GM12891 (cell line): Measurements from ENCODE around the gene TMEM186.

Experiments used
- DNase-seq: peaks from one replicate; pipeline ENCODE4 v3.0.0; 2011; ENCODE audit warnings: low spot score; ENCODE audit not compliant: insufficient read length
- FAIRE-seq: peaks from 2 replicates; lab custom pipeline; 2011; peaks lifted over from hg19 to GRCh38; lab: Jason Lieb, UNC
- PAX5 ChIP-seq: IDR thresholded peaks from 2 replicates; pipeline ENCODE4 v1.6.1; 2011; ENCODE audit warnings: low read length, moderate library complexity, mild to moderate bottlenecking; ENCODE audit not compliant: insufficient read depth, severe bottlenecking
- POLR2A ChIP-seq: IDR thresholded peaks from 2 replicates; pipeline ENCODE4 v1.6.1; 2011; ENCODE audit warnings: low read depth, low read length, control low read depth
- POLR2AphosphoS5 ChIP-seq: IDR thresholded peaks from 2 replicates; pipeline ENCODE4 v1.6.1; 2011; ENCODE audit warnings: low read depth, low read length, control low read depth
- POU2F2 ChIP-seq: IDR thresholded peaks from 2 replicates; pipeline ENCODE4 v1.6.1; 2011; ENCODE audit warnings: low read depth, mild to moderate bottlenecking, control low read depth, low read length, moderate library complexity
- SPI1 ChIP-seq: IDR thresholded peaks from 2 replicates; pipeline ENCODE4 v1.6.1; 2011; ENCODE audit warnings: low read depth, low read length, control low read depth
- TAF1 ChIP-seq: IDR thresholded peaks from 2 replicates; pipeline ENCODE4 v1.6.1; 2011; ENCODE audit warnings: low read depth, low read length, control low read depth

The TMEM186 gene

DNA sequence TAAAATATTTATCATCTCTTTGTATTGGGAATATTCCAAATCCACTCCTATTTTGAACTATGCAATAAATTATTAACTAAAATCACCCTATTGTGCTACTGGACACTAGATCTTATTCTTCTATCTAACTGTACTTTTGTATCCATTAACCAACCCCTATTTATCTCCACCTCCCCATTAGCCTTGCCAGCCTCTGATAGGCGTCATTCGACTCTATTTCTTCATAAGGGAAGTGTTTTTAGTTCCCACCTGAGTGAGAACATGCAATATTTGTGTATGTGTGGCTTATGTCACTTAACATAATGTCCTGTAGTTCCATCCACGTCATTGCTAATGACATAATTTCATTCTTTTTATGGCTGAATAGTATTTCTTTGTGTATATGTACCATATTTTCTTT is 23.9 kb downstream of the TMEM186 start:
- no peak for FAIRE-seq
- TF ChIP-seq POU2F2 (no peak), POLR2AphosphoS5 (no peak), POLR2A (no peak), PAX5 (no peak), SPI1 (no peak), TAF1 (no peak)
- DNase-seq = no peak

DNA sequence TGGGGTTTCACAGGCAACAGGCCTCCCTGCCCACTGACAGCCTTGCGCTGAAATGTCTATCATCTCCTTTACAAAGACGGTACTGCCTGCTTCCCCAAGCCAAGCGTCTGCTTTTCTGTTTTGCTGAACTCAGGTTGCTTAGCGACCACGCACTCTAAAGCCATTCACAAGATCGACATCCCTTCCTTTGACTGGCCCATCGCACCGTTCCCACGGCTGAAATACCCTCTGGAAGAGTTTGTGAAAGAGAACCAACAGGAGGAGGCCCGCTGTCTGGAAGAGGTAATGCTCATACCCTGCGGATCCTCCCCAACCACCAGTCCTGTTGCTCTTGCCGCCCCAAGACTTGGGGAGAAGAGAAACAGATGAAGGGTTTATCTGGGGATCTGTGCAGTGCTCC is 28.7 kb downstream of the TMEM186 start:
- no peak for TF ChIP-seq SPI1
- no peak for TF ChIP-seq POU2F2
- TF ChIP-seq PAX5 = no peak
- no peak for TF ChIP-seq TAF1
- no peak for TF ChIP-seq POLR2AphosphoS5
- TF ChIP-seq POLR2A = no peak
- FAIRE-seq (no peak), DNase-seq (no peak)

DNA sequence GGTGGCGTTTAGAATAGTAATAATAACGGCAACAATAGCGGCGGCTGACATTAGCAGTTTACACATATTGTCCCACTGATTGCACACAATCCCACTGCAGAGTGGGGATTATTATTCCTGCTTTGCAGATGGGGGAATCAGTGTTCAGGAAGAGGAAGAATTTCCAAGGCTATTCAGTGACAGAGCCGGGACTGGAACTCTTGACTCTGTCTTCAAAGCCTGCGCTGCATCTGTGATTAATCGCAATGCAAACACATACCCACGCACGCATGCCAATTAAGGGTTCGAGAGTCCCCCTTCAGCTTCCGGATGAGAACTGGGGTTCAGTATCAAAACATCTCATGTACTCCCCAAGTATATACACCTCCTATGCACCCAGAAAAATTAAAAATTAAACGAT is 29.2 kb downstream of the TMEM186 start:
- TF ChIP-seq SPI1 = no peak
- no peak for FAIRE-seq
- no peak for DNase-seq

DNA sequence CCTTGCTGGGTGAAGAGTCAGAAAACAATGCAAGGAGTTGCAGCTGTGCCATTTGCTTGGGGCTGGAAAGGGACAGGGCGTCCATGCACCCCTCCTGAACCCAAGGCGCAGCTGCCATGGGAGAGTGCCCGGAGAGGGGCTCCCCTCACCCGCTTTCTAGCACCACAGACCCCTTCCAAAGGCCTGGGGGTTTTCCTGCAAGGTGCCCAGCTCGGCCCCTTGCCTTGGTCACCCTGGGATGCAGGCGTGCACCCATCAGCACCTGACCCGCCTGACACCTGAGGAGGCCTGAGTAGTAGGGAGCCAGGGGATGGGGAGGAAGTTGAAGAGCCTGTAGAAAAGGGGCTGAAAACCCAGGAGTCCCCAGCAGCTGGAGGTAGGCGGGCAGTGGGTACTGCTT is 30.3 kb downstream of the TMEM186 start:
- DNase-seq = no peak
- no peak for TF ChIP-seq TAF1
- TF ChIP-seq PAX5 = no peak
- TF ChIP-seq POLR2A = no peak
- no peak for TF ChIP-seq POLR2AphosphoS5
- no peak for TF ChIP-seq SPI1
- no peak for TF ChIP-seq POU2F2
- no peak for FAIRE-seq

DNA sequence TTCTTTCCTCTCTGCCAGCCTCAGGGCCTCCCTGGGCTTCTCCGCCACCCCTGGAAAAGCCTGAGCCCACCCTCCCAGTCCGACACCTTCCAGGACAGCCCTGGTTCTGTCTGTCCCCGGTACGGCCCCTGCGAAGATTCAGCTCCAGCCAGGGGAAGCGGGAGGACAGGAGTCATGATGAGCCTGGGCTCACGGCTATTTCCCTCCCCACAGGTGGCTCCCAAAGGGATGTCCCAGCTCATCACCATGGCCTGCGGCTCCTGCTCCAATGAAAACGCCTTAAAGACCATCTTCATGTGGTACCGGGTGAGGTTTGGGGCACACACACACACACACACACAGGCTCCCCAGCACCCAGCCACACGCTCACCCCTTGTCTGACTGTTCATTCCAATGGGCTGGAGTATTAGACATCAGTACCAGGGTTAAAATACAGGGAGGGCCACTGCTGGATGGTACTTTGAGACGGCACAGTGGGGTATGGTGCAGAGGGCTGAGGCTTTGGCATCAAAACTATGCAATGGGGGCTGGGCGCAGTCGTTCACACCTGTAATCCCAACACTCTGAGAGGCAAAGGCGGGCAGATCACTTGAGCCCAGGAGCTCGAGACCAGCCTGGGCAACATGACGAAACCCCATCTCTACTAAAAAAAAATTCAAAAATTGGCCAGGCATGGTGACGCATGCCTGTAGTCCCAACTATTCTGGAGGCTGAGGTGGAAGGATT is 32.8 kb downstream of the TMEM186 start:
- FAIRE-seq = no peak
- DNase-seq = no peak
- TF ChIP-seq SPI1 = no peak
- no peak for TF ChIP-seq POLR2AphosphoS5
- no peak for TF ChIP-seq POU2F2
- TF ChIP-seq TAF1 = no peak
- no peak for TF ChIP-seq PAX5
- no peak for TF ChIP-seq POLR2A

DNA sequence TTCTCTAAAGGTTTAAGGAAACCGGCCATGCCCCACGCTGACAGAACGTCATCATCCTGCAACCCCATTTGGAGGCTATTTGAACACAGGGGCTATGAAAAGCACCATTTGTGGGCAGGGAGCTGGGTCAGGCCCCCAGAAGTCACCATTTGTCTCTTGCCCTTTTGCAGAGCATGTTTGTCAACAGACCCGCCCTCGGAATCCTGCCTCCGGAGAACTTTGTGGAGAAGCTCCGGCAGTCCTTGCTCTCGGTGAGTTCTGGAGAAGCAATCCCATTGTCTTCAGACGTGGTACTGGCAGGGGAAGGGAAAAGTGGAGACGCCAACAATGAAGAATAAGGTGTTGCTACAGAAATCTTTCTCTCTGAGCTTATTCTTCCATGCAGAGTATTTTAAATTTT is 33.5 kb downstream of the TMEM186 start:
- FAIRE-seq (no peak), DNase-seq (no peak)
- TF ChIP-seq POU2F2 = no peak
- TF ChIP-seq PAX5 = no peak
- no peak for TF ChIP-seq POLR2A
- no peak for TF ChIP-seq POLR2AphosphoS5
- TF ChIP-seq TAF1 = no peak
- no peak for TF ChIP-seq SPI1

DNA sequence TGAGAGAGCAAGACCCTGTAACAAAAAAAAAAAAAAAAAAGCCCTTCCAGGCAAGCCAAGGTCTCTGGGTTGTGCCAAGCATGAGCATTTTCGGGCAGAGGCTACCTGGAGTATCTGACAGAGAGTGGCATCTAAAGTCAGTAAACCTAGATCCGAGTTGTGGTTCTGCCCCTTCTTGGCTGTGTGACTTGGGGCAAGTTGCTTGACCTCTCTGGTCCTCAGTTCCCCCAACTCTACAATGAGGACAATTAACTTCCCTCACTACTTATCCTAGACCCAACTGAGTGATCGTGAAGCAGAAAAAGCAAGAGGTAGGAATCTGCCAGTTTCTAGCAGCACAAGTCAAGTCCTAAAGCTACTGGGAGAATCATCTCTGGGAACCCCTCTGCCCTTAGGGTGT is 34.4 kb downstream of the TMEM186 start:
- FAIRE-seq = no peak
- TF ChIP-seq POLR2AphosphoS5 (no peak), POLR2A (no peak), POU2F2 (no peak), PAX5 (no peak), SPI1 (no peak), TAF1 (no peak)

DNA sequence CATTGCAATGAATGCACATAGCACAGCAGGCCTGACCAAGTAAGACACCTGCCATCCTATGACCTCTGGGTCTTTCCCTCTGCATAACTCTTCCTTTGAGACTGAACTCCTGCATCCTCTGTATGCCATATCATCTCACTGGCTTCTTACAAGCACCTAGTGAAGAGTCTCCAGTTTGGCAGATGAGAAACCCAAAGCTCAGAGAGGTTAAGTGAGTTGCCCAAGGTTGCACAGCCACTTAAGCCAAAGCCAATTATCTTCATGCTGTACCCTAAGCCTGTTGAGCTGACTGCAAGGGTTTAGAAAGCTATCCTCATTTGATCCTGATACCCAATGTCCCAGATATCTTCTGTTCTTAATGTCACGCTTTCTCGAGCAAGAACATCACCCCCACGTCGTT is 35.2 kb downstream of the TMEM186 start:
- FAIRE-seq = no peak
- TF ChIP-seq TAF1 (no peak), POLR2A (no peak), SPI1 (no peak), PAX5 (no peak), POU2F2 (no peak), POLR2AphosphoS5 (no peak)
- DNase-seq = no peak

More for the DNA sequence above, 34.4 kb downstream of the TMEM186 start:
- no peak for DNase-seq

DNA sequence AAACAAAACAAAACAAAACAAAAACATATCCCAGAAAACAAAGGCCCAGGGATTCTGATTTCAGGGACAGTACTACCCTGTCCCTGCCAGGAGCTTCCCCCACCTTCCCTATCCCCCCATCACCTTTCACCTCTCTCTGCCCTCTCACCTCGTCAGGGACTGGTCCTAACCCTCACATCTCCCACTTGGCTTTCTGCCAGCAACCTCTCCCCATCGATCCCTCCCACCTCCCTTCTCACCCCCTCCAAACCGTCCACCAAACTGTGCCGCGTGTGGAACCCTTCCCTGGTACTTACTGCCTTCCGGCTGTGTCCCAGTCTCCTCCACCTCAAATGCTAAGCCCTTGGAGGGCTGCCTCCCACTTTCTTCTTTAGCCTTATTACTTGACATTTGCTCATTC is 36.4 kb downstream of the TMEM186 start:
- TF ChIP-seq POU2F2 = no peak
- no peak for TF ChIP-seq POLR2A
- TF ChIP-seq TAF1 = no peak
- TF ChIP-seq PAX5 = no peak
- TF ChIP-seq SPI1 = no peak
- TF ChIP-seq POLR2AphosphoS5 = no peak
- DNase-seq = no peak

DNA sequence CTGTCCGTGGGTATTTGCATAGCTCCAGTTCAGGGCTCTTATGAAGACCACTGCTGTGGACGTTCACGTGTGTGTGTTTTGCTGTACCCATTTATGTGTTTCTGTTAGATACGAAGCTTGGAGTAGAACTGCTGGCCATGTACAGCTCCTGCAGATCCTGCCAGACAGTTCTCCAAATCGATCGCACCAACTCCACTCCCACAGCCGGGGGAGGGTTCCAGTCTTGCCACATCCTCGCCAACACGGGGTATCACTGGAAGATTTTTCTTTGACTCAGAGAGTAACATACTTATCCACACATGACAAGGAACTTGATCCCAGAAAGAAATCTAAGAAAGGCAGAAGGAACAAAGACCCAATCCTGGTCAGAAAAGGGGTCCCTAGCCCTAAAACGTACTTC is 37.4 kb downstream of the TMEM186 start:
- DNase-seq = no peak
- no peak for FAIRE-seq

More for the DNA sequence above, 36.4 kb downstream of the TMEM186 start:
- FAIRE-seq = no peak

DNA sequence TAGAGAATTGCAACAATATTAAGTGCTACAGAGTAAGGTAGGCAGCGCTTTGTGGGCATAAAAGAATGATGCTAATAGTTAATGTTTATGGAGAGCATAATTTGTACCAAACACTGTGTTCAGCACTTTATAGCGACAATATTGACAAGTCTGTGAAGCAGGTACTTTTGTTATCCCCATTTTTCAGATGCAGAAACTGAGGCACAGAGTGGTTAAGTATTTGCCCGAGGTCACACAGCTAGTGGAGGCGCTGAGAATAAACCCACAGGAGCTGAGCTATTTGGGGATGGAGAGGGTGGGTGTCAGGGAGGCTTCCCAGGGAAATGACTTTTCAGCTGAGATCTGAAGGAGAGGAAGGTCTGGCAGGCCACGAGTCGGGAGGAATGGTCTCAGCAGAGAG is 39.4 kb downstream of the TMEM186 start:
- DNase-seq (no peak), FAIRE-seq (no peak)
- TF ChIP-seq TAF1 = no peak
- no peak for TF ChIP-seq SPI1
- TF ChIP-seq PAX5 = no peak
- TF ChIP-seq POLR2AphosphoS5 = no peak
- TF ChIP-seq POU2F2 = no peak
- no peak for TF ChIP-seq POLR2A

More for the DNA sequence above, 37.4 kb downstream of the TMEM186 start:
- no peak for TF ChIP-seq POLR2A
- TF ChIP-seq POLR2AphosphoS5 = no peak
- no peak for TF ChIP-seq POU2F2
- no peak for TF ChIP-seq PAX5
- no peak for TF ChIP-seq SPI1
- no peak for TF ChIP-seq TAF1
